Activated T-helper 17 cell treated with anti-CD3 and anti-CD28 coated beads, Interleukin-2, amount 50 U/mL, for 72 hours (primary cell): Measurements from ENCODE around the gene CDK11A. TPM values are rescaled to one million over a fixed set of nuclear protein-coding genes. Genes with fewer than 3 reads are reported as not detected.
A peak's percentile ranks its signal among the peaks of the same experiment; 100 is the strongest.
"Not testable (repeated sequence)": the region's sequence is repeated elsewhere in the genome, so short reads cannot be mapped to it uniquely, and the experiment has no call there.

Experiments
- ATAC-seq: fragments of 150-1000 bp; cut with Tn5 transposase; replicated peaks from 2 replicates; pipeline ENCODE4 v1.10.0; 2021; ENCODE audit warnings: mild to moderate bottlenecking, moderate library complexity
- H3K27ac Mint-ChIP-seq: one replicate; pipeline ENCODE4 v1.8.0; 2022; ENCODE audit warnings: mixed read lengths
- H3K27me3 Mint-ChIP-seq: one replicate; pipeline ENCODE4 v1.8.0; 2022; ENCODE audit warnings: mixed read lengths
- H3K36me3 Mint-ChIP-seq: one replicate; pipeline ENCODE4 v1.8.0; 2022; ENCODE audit warnings: low read depth, mild to moderate bottlenecking, mixed read lengths
- H3K4me1 Mint-ChIP-seq: one replicate; pipeline ENCODE4 v1.8.0; 2022; ENCODE audit warnings: mixed read lengths
- H3K4me3 Mint-ChIP-seq: one replicate; pipeline ENCODE4 v1.8.0; 2022; ENCODE audit warnings: mild to moderate bottlenecking, mixed read lengths
- H3K9me3 Mint-ChIP-seq: one replicate; pipeline ENCODE4 v1.8.0; 2022; ENCODE audit warnings: mixed read lengths
- total RNA-seq, 2 donors: library from RNA; stranded (reverse); gene quantifications; one replicate each; pipeline ENCODE4 v1.2.3, GENCODE V29; 2022

CDK11A gene
- total RNA-seq, 2 donors from 2014 or later, result 51.8 to 65.6 TPM

DNA sequence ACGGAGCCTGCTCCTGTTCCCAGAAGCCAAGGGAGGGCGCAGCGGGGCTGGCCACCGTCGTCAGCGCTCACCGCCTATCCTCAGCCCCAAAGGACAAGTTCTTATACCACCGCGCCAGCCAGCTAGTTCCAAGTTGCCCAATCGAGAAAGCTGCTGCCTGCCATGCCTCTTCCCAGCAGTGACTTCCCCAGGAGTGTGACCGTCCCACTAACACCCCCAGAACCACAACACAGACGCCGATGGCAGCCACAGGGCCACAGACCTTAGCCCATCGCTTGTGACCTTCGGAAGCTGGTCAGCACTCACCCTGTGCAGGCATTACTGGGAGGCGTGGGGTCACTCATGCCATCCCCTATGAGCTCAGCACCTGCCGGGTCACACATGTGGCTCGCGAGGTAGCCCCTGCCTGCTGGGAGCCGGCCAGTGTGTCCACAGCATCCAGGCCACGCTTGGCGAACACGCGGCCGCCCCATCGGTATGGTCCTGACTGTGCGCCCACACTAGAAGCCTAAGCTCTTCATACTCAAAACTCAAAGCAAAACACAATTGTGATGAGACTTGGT is 34.0 kb upstream of the CDK11A start:
- H3K36me3 Mint-ChIP-seq, result peaks cover 72% of the 10 kb centered on the region
- no peaks in the 10 kb centered on the region for H3K4me1 Mint-ChIP-seq
- no peak for ATAC-seq
- H3K27me3 Mint-ChIP-seq, result no peaks in the 10 kb centered on the region
- H3K4me3 Mint-ChIP-seq, result no peak overlapping the region
- H3K27ac Mint-ChIP-seq, result no peak overlapping the region
- no peaks in the 10 kb centered on the region for H3K9me3 Mint-ChIP-seq

DNA sequence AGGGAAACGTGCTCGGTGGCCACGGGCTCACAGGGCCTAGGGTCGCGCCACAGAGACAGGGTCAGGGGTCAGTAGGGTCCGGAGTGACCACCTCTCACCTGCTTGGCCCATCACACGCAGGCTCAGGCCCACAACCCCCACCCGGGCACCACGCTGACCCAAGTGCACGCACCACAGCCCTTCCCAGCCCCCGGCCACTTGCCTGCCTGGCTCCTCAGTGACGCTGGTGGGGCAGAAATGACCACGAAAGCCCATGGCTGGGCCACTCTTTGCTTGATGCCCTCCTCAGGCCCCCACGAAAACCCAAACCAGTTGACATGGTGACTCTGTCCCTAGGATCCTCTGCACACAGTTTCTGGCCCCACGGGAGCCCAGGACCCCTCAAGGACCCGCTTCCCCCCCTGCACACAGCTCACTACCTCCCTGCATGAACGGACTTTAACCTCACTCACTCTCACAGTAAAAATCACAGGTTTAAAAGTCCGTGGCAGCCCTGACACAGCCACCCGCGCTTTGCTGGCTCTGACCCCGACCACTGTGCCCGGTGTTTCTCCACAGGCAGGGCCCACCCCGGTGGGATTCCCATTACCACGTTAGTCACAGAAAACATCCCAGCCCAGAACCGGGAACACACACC is 33.4 kb upstream of the CDK11A start:
- no peaks in the 10 kb centered on the region for H3K4me1 Mint-ChIP-seq
- peaks cover 66% of the 10 kb centered on the region for H3K36me3 Mint-ChIP-seq
- no peak for ATAC-seq
- no peaks in the 10 kb centered on the region for H3K9me3 Mint-ChIP-seq
- no peak overlapping the region for H3K27ac Mint-ChIP-seq
- H3K4me3 Mint-ChIP-seq, result no peak overlapping the region
- no peaks in the 10 kb centered on the region for H3K27me3 Mint-ChIP-seq

DNA sequence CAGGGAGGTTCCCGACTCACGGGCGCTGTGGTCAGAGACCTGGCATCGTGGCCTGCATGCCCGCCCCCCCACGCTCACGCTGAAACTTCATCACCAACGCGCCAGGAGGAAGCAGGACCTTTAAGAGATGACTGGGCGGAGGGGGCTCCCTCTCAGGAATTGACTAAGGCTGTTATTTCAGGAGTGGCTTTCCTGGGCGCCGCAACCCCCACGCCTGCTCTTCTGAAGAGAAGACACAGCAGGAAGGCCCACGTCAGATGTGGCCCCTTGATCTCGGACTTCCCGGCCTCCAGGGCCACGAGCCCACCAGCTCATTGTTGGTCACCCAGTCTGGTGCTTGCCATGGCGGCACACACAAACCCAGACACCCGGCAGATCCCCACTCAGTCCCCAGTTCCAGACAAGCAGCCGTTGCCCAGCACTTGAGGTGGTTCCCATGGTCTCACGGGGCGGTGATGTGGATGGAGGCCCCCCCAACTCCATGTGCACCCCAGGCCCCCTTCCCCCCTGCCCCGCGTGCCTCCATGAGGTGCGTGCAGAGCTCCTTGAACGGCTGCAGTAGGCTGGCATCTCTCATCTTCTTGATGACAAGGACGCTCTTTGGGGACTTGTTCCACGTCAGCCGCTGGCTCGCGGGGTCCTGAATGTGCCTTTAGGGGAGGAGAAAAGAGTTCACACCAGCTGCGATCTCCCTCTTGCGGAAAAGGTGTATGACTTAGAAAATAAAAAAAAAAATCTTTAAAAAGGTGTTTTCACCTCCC is 32.7 kb upstream of the CDK11A start:
- no peak overlapping the region for H3K4me3 Mint-ChIP-seq
- H3K4me1 Mint-ChIP-seq, result no peaks in the 10 kb centered on the region
- no peaks in the 10 kb centered on the region for H3K27me3 Mint-ChIP-seq
- H3K36me3 Mint-ChIP-seq, result peaks cover 66% of the 10 kb centered on the region
- H3K27ac Mint-ChIP-seq, result no peak overlapping the region
- H3K9me3 Mint-ChIP-seq, result no peaks in the 10 kb centered on the region
- ATAC-seq, result no peak

DNA sequence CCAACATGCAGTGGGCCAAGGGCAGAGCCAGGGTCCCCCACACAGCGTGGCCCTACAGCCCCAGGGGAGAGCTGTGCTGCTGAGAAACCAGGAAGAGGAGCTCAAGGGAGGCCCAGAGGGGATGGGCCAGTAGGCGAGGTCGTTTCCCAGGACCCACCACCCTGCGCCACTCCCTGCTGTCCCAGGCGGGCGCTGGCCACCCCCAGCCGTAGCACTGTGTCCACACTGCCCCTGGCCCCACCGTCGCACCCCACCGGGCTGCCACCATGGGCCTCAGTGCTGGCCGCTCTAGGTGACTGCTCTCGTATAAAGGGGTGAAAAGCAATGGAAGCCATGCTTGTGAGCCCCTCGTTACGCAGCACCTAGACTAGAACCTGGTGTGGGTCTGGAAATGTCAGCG is 31.7 kb upstream of the CDK11A start:
- ATAC-seq, result no peak
- no peak overlapping the region for H3K27ac Mint-ChIP-seq
- H3K4me1 Mint-ChIP-seq, result no peaks in the 10 kb centered on the region
- no peaks in the 10 kb centered on the region for H3K27me3 Mint-ChIP-seq
- H3K36me3 Mint-ChIP-seq, result peaks cover 56% of the 10 kb centered on the region
- H3K9me3 Mint-ChIP-seq, result no peaks in the 10 kb centered on the region
- no peak overlapping the region for H3K4me3 Mint-ChIP-seq

DNA sequence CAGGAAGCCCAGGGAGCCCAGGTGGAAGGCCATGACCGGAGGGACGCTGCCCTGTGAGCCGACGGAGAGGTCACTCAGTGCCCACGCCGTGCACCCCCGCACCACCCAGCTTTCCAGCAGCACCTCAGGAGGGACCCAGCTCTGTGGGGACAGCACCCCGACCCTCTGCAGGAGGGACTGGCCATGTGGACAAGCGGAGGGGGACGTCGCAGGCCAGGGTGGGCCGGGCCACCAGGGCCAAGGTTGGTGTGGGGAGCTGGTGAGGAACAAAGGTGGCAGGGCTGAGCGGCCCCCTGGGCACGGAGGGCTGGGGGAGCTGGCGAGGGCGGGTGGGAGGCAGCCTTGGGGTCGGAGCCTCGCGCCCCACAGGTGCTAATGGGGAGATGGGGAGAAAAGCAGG is 31.3 kb upstream of the CDK11A start:
- Mint-ChIP-seq H3K27me3 (no peaks in the 10 kb centered on the region), H3K9me3 (no peaks in the 10 kb centered on the region), H3K4me3 (no peak overlapping the region), H3K36me3 (peaks cover 52% of the 10 kb centered on the region), H3K4me1 (no peaks in the 10 kb centered on the region), H3K27ac (no peak overlapping the region)
- ATAC-seq, result no peak

DNA sequence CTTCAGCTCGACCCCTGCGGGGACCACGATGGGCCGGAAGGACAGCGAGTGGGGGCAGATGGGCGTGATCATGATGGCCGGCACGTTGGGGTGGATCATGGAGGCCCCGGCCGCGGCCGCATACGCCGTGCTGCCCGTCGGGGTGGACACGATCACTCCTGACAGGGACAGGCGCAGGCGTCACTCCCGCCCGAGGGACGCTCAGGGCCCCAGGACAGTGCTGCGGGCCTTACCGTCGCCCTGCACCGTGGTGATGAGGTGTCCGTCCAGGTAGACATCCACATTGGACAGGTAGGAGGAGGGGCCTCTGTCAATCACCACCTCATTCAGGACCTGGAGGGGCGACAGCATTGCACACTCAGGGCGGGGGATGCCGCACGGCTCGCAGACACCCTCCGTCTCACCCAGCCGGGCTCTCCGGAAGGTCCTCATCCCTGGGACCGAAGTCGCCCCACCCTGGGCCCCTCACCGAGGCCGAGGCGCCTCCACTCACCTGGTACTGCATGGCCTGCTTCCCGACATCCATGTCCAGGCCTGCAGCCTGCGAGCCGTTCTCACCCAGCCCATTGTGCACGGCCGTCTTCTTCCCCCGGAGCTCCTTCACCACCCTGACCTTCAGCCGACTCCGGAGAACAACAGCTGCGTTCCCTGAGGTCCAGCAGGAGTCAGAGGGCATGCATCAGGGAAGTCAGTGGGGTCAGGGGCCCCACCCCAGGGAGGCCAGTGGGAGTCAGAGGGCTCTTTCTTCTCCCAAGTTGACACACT is 30.1 kb upstream of the CDK11A start:
- no peak overlapping the region for H3K27ac Mint-ChIP-seq
- no peaks in the 10 kb centered on the region for H3K9me3 Mint-ChIP-seq
- H3K27me3 Mint-ChIP-seq, result no peaks in the 10 kb centered on the region
- no peaks in the 10 kb centered on the region for H3K4me1 Mint-ChIP-seq
- no peak overlapping the region for H3K4me3 Mint-ChIP-seq
- peaks cover 46% of the 10 kb centered on the region for H3K36me3 Mint-ChIP-seq
- ATAC-seq, result no peak

DNA sequence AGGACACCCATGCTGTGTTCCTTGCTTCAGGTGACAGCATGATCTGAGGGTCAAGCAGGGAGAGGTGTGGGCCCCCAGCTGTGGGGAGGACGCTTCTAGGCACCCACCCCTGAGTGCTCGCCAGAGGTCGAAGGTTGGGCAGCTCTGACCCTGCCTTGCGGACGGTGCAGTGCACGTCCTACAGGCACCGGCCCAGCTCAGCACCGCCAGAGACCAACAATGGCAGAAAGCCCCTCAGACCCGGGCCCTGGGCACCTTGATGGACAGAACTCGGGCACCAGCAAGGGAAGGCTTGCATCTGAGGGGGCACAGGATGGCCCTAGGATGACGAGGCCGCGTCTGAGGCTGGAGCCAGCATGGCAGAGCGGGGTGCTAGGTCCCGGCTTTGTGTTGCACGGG is 29.4 kb upstream of the CDK11A start:
- H3K27me3 Mint-ChIP-seq, result no peaks in the 10 kb centered on the region
- no peaks in the 10 kb centered on the region for H3K4me1 Mint-ChIP-seq
- no peak overlapping the region for H3K4me3 Mint-ChIP-seq
- no peak for ATAC-seq
- H3K27ac Mint-ChIP-seq, result no peak overlapping the region
- peaks cover 40% of the 10 kb centered on the region for H3K36me3 Mint-ChIP-seq
- no peaks in the 10 kb centered on the region for H3K9me3 Mint-ChIP-seq

DNA sequence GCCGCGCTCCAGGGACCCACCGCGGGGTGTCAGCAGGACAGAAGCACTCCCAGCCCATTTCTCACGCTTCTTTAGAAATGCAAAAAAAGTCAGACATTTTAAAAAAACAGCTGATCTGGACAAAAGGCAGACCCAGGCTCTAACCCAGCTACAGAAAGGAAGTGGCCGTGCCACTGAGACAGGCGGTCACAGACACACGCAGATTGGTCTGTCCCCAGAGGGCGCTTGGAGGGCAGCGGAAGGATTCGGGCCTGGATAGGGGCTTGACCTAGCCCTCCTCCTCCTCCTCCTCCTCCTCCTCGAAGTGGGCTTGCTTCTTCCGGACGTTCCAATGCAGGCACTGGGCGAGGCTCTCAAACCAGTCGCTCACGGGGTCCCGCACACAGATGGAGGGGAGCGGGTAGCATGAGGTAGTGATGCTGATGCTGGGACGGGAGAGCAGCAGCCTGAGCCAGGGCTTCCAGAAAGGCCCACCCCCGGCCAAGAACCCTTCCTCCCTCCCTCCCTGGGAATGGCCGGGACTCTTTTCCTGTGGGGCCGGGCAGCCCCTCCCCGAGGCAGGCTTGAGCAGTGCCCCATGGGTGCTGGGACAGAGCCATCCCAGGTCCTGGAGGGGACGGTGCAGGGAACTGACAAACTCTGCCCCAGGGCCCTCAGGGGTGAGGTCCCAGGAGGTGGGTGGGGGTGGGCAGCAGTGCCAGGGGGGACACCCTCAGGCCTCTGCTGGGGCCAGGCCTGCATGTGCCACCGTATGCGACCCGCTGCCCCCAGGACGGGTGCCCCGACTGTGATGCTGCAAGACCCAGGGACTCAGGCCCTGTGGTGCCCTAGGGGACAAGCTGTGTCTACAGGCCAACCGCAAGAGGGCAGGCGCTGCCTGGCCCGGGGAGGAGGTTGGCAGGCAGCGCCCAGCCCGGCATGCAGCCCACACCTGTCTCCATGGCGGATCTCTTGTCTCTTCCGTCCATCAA is 28.8 kb upstream of the CDK11A start:
- no peak overlapping the region for H3K4me3 Mint-ChIP-seq
- no peaks in the 10 kb centered on the region for H3K27me3 Mint-ChIP-seq
- no peaks in the 10 kb centered on the region for H3K4me1 Mint-ChIP-seq
- no peak overlapping the region for H3K27ac Mint-ChIP-seq
- ATAC-seq, result no peak
- H3K36me3 Mint-ChIP-seq, result peaks cover 33% of the 10 kb centered on the region
- H3K9me3 Mint-ChIP-seq, result no peaks in the 10 kb centered on the region

DNA sequence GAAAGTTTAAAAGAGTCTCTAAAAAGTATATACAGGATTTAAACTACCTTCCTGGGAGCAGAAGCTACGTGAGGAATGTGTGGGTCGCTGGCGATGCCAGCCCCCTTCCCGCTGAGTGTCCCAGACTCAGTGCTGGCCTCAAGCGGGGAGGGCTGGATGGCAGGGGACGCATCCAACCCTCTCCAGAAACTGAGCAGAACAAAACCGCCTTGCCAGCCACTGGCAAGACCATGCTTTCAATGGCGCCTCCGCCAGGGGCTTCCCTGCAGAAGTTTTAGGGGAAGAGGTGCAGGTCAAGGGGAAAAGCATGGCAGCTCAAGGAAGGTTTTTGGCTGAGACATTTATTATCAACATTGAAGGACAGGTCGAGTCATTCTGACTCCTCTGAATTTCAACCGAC is 28.0 kb upstream of the CDK11A start:
- H3K27me3 Mint-ChIP-seq, result no peaks in the 10 kb centered on the region
- H3K9me3 Mint-ChIP-seq, result no peaks in the 10 kb centered on the region
- no peak overlapping the region for H3K27ac Mint-ChIP-seq
- ATAC-seq, result no peak
- H3K4me3 Mint-ChIP-seq, result no peak overlapping the region
- H3K4me1 Mint-ChIP-seq, result no peaks in the 10 kb centered on the region
- peaks cover 25% of the 10 kb centered on the region for H3K36me3 Mint-ChIP-seq

DNA sequence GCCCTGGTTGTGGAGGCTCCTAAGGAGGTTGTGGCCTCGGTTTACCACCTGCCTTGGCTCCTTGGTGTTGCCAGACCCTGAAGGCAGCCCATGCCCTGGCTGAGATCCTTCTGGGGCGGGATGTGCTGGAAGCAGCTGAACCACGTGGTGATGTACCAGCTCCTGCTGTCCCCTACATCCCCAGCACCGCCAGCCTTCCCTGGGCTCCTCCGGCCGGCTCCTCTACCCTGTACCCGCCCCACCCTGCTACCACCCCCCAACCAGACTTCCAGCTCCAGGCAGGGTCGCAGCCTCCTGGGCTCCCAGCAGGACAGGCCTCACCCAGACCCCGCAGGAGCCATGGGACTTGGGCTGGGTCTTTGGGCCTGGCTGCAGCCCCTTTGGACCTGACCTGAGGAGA is 25.8 kb upstream of the CDK11A start:
- peaks cover 11% of the 10 kb centered on the region for H3K36me3 Mint-ChIP-seq
- ATAC-seq, H3K4me3 Mint-ChIP-seq, H3K27me3 Mint-ChIP-seq, H3K9me3 Mint-ChIP-seq, H3K27ac Mint-ChIP-seq, H3K4me1 Mint-ChIP-seq: not testable (repeated sequence)

DNA sequence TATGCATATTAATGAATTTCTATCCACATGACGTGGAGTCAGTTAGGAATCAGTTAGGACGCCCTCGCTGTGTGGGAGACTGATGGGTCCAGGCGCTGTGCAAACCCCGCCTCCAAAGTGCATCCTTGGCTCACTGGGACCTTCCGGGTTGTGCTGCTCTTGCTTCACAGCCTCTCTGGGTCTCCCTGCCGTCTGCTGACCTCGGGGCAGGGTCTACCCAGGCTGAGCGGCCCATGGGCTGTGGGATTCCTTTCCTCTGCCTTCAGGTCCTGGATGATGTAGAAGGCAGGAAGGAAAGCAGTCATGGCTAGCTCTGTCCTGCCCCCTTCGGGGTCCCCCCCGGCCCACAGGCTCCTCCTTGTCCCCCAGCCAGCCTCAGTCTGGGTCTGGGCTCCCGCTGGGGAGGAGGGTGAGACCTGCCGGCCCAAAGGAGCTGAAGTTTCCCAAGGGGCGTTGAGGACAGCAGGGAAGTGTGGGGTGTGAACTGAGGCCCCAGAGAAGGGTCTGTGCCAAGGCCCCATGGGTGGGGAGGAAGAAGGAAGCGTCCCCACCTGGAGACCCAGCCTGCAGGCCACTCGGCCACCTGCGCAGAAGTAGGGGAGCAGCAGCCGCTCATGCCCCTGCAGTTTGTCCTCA is 24.6 kb upstream of the CDK11A start:
- H3K9me3 Mint-ChIP-seq, result no peaks in the 10 kb centered on the region
- H3K4me1 Mint-ChIP-seq, result no peaks in the 10 kb centered on the region
- H3K27me3 Mint-ChIP-seq, result no peaks in the 10 kb centered on the region
- no peak for ATAC-seq
- peak overlapping the region; percentile 15 for H3K4me3 Mint-ChIP-seq
- peaks cover 7% of the 10 kb centered on the region for H3K36me3 Mint-ChIP-seq
- peak overlapping the region; percentile 3 for H3K27ac Mint-ChIP-seq

DNA sequence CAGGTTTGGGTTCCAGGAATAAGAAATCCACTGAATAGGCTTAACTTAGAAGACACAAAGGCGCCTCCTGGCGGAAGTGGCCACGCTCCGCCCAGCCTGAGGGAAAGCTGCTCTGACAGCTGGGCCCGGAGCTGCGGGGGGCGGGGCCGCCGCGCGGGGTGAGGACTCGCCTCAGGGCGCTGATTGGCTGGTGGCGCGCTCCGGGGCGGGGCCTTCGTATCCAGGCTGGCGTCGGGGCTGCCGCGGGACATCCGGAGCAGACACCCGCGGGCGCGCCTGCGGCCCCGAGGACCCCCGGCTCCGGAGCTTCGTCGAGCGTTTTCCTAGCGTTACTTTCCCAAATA is 22.4 kb upstream of the CDK11A start:
- H3K27ac Mint-ChIP-seq, H3K4me1 Mint-ChIP-seq, H3K9me3 Mint-ChIP-seq, H3K27me3 Mint-ChIP-seq: not testable (repeated sequence)
- peak overlapping the region; percentile 66 for H3K4me3 Mint-ChIP-seq
- ATAC-seq, result peak; percentile 90
- peaks cover 11% of the 10 kb centered on the region for H3K36me3 Mint-ChIP-seq

DNA sequence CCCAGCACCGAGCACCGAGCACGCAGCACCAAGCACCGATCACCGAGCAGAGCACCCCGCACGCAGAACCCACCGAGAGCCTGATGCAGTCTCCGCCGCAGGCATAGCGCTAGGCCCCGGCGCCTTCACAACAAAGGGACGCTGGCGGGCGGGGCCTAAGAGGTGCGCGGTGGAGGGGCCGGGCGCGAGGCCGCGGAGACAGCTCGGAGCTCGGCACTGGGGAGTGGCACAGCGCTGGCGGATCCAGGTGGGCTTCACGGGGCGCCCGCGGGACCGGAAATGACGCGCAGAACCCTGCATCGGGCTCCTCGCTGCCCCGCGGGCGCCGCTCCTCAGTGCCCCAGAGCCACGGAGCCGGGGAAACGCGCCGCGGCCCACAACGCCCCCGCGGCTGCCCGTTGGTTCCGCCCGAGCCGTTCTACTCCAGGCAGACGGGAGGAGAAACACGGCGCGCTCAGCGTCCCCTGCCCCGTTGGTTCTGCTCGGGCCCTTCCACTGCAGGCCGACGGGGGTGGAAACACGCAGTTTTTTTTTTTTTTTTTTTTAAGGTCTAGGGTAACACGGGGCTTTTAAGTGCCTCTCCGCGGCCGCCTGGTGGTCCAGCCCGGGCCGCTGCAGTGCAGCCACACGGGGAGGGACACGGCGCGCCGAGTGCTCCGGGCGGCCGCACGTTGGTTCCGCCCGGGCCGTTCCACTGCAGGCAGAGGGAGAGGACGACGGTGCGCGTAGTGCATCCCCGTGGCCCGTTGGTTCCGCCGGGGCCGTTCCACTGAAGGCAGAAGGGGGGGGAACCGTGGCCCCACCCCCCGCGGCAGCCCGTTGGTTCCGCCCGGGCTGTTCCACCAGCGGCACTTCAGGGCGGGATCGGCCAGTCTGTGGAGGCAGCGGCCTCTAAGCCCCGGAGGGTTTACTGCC is 21.8 kb upstream of the CDK11A start:
- peak overlapping the region; percentile 63 for H3K27ac Mint-ChIP-seq
- H3K4me3 Mint-ChIP-seq, result peak overlapping the region; percentile 37
- not testable (repeated sequence) for H3K27me3 Mint-ChIP-seq, H3K9me3 Mint-ChIP-seq, H3K4me1 Mint-ChIP-seq
- ATAC-seq, result peak; percentile 73
- peaks cover 11% of the 10 kb centered on the region for H3K36me3 Mint-ChIP-seq
